MM.1S (cell line): Measurements from ENCODE around the gene UTS2R.

Experiments
- EZH2 ChIP-seq: fragments of 300-600 bp; sonication (generic); optimal IDR thresholded peaks from 2 replicates; pipeline ENCODE3; 2017; ENCODE audit warnings: low read depth, mild to moderate bottlenecking, antibody characterized with exemption, low read length, mixed read lengths
- TF ChIP-seq, protein P1 (sequence below): fragments of 300-600 bp; sonication (generic); IDR thresholded peaks from 2 replicates; pipeline ENCODE4 v1.5.1; 2016; ENCODE audit warnings: antibody characterized with exemption, low read length, mixed read lengths

DNA sequence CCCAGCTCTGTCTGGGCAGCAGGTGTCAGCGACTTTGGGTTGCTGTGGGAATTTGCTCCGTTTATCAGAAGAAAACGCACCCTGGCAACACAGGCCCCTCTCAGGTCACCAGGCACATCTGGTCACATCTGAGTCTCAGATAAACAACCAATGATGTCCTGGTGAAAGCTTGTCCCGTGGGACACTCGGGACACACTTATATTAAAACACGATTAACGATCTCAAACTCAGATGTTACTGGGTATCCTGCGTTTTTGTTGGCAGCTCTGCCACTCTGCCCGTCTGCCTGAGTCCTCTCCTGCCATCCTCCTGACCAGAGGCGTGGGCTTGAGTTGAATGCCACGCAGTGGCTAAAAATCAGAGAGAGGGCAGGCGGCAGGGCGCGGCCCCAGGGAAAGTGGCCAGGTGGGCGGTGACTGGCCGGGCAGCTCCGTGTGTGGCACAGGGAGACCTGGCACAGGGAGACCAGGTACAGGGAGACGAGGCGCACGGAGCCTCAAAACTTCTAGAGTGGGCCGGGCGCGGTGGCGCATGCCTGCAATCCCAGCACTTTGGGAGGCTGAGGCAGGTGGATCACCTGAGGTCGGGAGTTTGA, 40.1 kb upstream of the UTS2R start:
- TF ChIP-seq, protein P1, sequence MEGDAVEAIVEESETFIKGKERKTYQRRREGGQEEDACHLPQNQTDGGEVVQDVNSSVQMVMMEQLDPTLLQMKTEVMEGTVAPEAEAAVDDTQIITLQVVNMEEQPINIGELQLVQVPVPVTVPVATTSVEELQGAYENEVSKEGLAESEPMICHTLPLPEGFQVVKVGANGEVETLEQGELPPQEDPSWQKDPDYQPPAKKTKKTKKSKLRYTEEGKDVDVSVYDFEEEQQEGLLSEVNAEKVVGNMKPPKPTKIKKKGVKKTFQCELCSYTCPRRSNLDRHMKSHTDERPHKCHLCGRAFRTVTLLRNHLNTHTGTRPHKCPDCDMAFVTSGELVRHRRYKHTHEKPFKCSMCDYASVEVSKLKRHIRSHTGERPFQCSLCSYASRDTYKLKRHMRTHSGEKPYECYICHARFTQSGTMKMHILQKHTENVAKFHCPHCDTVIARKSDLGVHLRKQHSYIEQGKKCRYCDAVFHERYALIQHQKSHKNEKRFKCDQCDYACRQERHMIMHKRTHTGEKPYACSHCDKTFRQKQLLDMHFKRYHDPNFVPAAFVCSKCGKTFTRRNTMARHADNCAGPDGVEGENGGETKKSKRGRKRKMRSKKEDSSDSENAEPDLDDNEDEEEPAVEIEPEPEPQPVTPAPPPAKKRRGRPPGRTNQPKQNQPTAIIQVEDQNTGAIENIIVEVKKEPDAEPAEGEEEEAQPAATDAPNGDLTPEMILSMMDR, result no peak
- TF ChIP-seq EZH2, result no peak
